Panc1 (cell line): ENCODE data around the gene MLH3.

Source experiments
- POLR2AphosphoS5 ChIP-seq: IDR thresholded peaks from 2 replicates; pipeline ENCODE4 v1.6.1; 2012; ENCODE audit warnings: mild to moderate bottlenecking, low read depth, low read length, moderate library complexity
- TCF7L2 ChIP-seq: IDR thresholded peaks from 2 replicates; pipeline ENCODE4 v1.6.1; 2011; ENCODE audit warnings: mild to moderate bottlenecking, low read depth, low read length, inconsistent platforms
- TF ChIP-seq, protein P1 (sequence below): fragments of 450-650 bp; IDR thresholded peaks from 2 replicates; pipeline ENCODE4 v1.5.1; 2017; ENCODE audit warnings: mild to moderate bottlenecking

DNA sequence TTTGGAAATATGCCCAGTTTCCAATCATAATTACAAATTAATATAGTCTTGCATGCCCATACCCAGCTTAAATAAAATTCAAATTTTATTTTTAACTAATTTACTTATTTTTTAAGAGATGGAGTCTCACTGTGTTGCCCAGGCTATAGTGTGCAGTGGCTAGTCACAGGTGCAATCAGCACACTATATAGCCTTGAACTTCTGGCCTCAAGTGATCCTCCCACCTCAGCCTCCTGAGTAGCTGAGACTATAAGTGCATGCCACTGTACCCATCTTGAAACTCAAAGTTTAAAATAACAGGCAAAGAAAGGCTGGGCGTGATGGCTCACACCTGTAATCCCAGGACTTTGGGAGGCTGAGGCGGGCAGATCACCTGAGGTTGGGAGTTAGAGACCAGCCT, 10.3 kb downstream of the MLH3 start:
- TF ChIP-seq, protein P1, sequence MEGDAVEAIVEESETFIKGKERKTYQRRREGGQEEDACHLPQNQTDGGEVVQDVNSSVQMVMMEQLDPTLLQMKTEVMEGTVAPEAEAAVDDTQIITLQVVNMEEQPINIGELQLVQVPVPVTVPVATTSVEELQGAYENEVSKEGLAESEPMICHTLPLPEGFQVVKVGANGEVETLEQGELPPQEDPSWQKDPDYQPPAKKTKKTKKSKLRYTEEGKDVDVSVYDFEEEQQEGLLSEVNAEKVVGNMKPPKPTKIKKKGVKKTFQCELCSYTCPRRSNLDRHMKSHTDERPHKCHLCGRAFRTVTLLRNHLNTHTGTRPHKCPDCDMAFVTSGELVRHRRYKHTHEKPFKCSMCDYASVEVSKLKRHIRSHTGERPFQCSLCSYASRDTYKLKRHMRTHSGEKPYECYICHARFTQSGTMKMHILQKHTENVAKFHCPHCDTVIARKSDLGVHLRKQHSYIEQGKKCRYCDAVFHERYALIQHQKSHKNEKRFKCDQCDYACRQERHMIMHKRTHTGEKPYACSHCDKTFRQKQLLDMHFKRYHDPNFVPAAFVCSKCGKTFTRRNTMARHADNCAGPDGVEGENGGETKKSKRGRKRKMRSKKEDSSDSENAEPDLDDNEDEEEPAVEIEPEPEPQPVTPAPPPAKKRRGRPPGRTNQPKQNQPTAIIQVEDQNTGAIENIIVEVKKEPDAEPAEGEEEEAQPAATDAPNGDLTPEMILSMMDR, result no peak
- TF ChIP-seq TCF7L2 (no peak), POLR2AphosphoS5 (no peak)
